Mesendoderm (in vitro differentiated cells): ENCODE results near the gene BRD9.

Experiments
- DNase-seq: peaks from one replicate; pipeline ENCODE4 v3.0.0; 2013
- H2AK5ac ChIP-seq: 2 replicates; pipeline ENCODE4 v1.6.1; 2013; ENCODE audit warnings: low read length, inconsistent platforms
- H2BK120ac ChIP-seq: 2 replicates; pipeline ENCODE4 v1.6.1; 2013; ENCODE audit warnings: low read depth, mild to moderate bottlenecking, low read length, moderate library complexity, mixed read lengths
- H2BK15ac ChIP-seq: replicated peaks from 2 replicates; pipeline ENCODE4 v1.6.1; 2013; ENCODE audit warnings: low read depth, mild to moderate bottlenecking, moderate library complexity
- H2BK5ac ChIP-seq: 2 replicates; pipeline ENCODE4 v1.6.1; 2013; ENCODE audit warnings: low read length, inconsistent platforms
- H3K18ac ChIP-seq: 2 replicates; pipeline ENCODE4 v1.6.1; 2013; ENCODE audit warnings: mild to moderate bottlenecking, low read length, mixed read lengths
- H3K23ac ChIP-seq: one replicate; pipeline ENCODE4 v1.6.1; 2013; ENCODE audit warnings: low read length
- H3K27ac ChIP-seq: 2 replicates; pipeline ENCODE4 v1.5.1; 2013; ENCODE audit warnings: low read depth, mild to moderate bottlenecking, inconsistent platforms, low read length, moderate library complexity
- H3K27me3 ChIP-seq: 2 replicates; pipeline ENCODE4 v1.6.1; 2013; ENCODE audit warnings: low read length, control low read depth, mild to moderate bottlenecking, inconsistent platforms; ENCODE audit not compliant: insufficient read depth, poor library complexity
- H3K36me3 ChIP-seq: 2 replicates; pipeline ENCODE4 v1.6.1; 2013; ENCODE audit warnings: low read length, inconsistent platforms; ENCODE audit not compliant: control insufficient read depth, insufficient read depth
- H3K4ac ChIP-seq: one replicate; pipeline ENCODE4 v1.6.1; 2013; ENCODE audit warnings: low read depth, mild to moderate bottlenecking, low read length, moderate library complexity
- H3K4me1 ChIP-seq: 2 replicates; pipeline ENCODE4 v1.6.1; 2013; ENCODE audit warnings: low read depth, low read length, inconsistent platforms; ENCODE audit not compliant: control insufficient read depth
- H3K4me2 ChIP-seq: 2 replicates; pipeline ENCODE4 v1.6.1; 2013; ENCODE audit warnings: low read length
- H3K4me3 ChIP-seq: 2 replicates; pipeline ENCODE4 v1.5.1; 2013; ENCODE audit warnings: mild to moderate bottlenecking, low read length
- H3K56ac ChIP-seq: one replicate; pipeline ENCODE4 v1.6.1; 2013; ENCODE audit warnings: low read length
- H3K79me1 ChIP-seq: 2 replicates; pipeline ENCODE4 v1.6.1; 2013; ENCODE audit warnings: low read length, inconsistent platforms
- H3K79me2 ChIP-seq: 2 replicates; pipeline ENCODE4 v1.6.1; 2013; ENCODE audit warnings: mild to moderate bottlenecking, low read length; ENCODE audit not compliant: control insufficient read depth, insufficient read depth
- H3K9ac ChIP-seq: 2 replicates; pipeline ENCODE4 v1.6.1; 2013; ENCODE audit warnings: low read length, inconsistent platforms
- H4K5ac ChIP-seq: one replicate; pipeline ENCODE4 v1.6.1; 2013; ENCODE audit warnings: low read length
- H4K8ac ChIP-seq: one replicate; pipeline ENCODE4 v1.6.1; 2013; ENCODE audit warnings: low read depth, mild to moderate bottlenecking, control low read depth, low read length, moderate library complexity
- WGBS: extraction: QIAGEN DNeasy Blood & Tissue Kit; methylation state at CpG from one replicate; pipeline ENCODE4 v1.1.7; 2013; ENCODE audit warnings: low lambda C conversion rate, missing lambda C conversion rate; ENCODE audit not compliant: insufficient coverage; ENCODE audit errors: extremely low coverage; 5-methylcytosine and 5-hydroxymethylcytosine counted together

Gene BRD9

DNA sequence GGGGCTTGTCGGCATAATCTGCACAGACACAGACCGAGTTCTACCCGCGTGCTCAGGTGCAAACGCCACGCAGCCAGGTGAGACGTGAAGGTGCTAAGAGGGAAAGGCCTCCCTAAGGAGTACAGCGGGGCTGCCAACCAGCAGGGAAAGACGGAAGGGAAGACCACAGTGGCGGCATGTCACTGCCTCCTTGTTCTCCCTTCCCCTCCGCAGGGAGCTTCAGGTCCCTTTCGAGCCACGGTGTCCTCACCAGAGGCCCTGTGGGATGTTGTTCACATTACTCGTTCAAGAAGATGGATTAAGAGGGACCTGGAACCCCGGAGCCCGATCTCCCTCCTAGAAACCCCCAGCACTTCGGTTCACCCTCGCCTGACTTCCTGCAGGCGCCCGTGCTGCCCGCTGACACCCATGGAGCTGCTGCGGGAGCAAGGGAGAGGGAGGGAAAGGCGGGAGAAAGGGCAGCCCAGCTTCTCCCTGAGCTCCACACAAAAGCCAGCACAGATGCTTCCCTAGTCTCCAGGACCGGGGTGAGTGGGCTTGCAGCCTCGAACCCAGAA, 686 bp downstream of the BRD9 start:
- Histone ChIP-seq H3K18ac (peak overlapping the region; percentile 23), H3K79me2 (peaks cover 59% of the 10 kb centered on the region), H3K4me2 (peak overlapping the region; percentile 99), H3K4me3 (peak overlapping the region; percentile 95), H2BK15ac (no peak overlapping the region), H2BK120ac (no peak overlapping the region), H2AK5ac (peak overlapping the region; percentile 95), H4K5ac (no peak overlapping the region), H3K23ac (peak overlapping the region; percentile 48), H2BK5ac (peak overlapping the region; percentile 52), H3K27ac (no peak overlapping the region), H3K9ac (peak overlapping the region; percentile 99), H3K4ac (peak overlapping the region; percentile 90), H3K79me1 (peaks cover 40% of the 10 kb centered on the region), H3K56ac (peak overlapping the region; percentile 98), H3K36me3 (peaks cover 17% of the 10 kb centered on the region), H3K27me3 (no peaks in the 10 kb centered on the region), H4K8ac (no peak overlapping the region), H3K4me1 (peaks cover 4% of the 10 kb centered on the region)
- peak; percentile 7 for DNase-seq
- WGBS, result no CpG with 5 or more reads among the region's 25 CpGs

DNA sequence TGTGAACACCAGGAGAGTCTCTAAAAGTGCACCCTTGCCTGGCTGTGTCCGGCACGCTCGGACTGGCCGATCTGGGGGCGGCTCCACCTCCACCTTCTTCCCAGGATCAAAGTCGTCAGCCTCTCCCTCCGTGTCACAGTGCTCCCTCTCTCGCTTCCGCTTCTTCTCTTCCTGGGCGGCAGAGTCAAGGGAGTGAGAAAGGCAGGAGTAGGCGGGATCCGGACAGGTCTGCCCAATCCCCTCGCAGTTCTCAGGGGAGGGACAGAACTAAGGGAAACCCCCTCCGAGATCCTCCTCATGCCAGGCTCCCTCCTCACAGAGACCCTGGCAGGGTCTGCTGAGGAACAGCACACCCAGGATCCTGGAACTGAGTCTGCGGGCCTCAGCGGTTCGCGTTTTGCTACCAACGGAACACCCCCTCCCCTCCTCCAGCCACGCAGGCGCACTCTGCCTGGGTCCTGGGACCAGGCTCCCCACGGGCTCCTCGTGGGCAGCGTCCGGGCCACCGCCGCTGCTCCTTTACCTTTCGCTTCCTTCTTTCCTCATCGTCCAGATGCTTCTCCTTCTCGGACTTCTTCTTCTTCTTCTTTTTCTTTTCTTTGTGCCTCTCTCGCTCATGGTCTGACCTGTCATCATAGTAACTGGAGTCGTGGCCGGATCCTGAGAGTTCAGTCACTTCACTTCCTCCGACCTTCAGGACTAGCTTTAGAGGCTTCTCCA, 1.3 kb downstream of the BRD9 start:
- peaks cover 35% of the 10 kb centered on the region for H3K79me1 ChIP-seq
- no CpG with 5 or more reads among the region's 34 CpGs for whole genome bisulfite sequencing
- no peaks in the 10 kb centered on the region for H3K27me3 ChIP-seq
- H3K4me1 ChIP-seq, result peaks cover 4% of the 10 kb centered on the region
- peaks cover 18% of the 10 kb centered on the region for H3K36me3 ChIP-seq
- H3K79me2 ChIP-seq, result peaks cover 60% of the 10 kb centered on the region
- no peak overlapping the region for H4K5ac ChIP-seq
- DNase-seq, result peak; percentile 66
- peak overlapping the region; percentile 99 for H3K4me2 ChIP-seq
- no peak overlapping the region for H3K18ac ChIP-seq
- no peak overlapping the region for H3K4ac ChIP-seq
- H4K8ac ChIP-seq, result no peak overlapping the region
- H3K27ac ChIP-seq, result no peak overlapping the region
- peak overlapping the region; percentile 48 for H3K23ac ChIP-seq
- H2BK5ac ChIP-seq, result no peak overlapping the region
- H2BK15ac ChIP-seq, result no peak overlapping the region
- peak overlapping the region; percentile 95 for H3K4me3 ChIP-seq
- H2AK5ac ChIP-seq, result peak overlapping the region; percentile 95
- H3K56ac ChIP-seq, result peak overlapping the region; percentile 98
- no peak overlapping the region for H2BK120ac ChIP-seq
- H3K9ac ChIP-seq, result peak overlapping the region; percentile 99

DNA sequence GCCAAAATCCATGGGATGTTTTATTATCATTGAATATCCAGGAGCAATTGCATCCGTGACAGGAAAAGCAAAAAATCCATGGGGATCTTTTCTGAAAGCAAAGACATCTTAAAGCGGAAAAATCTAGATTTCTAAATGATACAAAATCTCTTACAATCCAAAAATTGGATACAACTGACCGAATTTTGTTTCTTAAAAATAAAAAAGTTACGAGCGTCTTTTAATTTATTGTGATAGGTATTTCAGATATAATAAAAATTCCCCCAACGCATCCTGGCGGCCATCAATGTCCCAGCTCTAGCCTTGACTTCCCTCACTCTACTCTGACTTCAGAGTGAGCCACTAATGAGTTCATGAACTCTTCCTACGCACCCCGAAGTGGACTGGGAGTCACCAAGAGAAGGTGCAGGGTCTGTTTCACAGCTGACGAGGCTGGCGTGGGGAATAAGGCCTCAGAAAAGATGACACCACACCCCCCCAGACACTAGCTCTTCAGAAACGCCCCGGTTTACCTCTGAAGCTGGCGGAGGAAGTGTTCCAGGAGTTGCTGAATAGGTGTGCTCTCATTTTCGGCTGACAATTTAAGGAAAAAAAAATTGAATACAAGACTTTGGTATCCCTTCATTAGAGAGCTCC, 3.4 kb downstream of the BRD9 start:
- Histone ChIP-seq H3K36me3 (peaks cover 28% of the 10 kb centered on the region), H4K5ac (no peak overlapping the region)

DNA sequence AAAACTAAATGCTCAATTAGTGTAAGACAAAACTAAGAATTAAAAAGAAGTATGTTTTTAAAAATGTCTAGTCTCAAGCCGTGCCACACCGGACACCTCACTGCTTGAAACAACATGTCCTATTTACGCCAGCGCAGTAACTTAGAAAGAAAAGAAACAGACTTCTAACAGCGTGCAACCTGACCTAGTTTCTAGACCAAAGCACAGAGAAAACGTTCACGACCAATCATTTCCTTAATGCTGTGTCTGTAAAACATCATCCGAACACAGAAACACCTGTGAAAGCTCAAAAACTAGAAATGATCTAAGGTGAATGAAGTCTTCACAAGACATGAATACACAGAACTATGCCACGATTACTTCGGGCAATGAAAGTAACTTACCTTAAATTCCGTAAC, 4.0 kb downstream of the BRD9 start:
- peaks cover 3% of the 10 kb centered on the region for H3K4me1 ChIP-seq

More for the DNA sequence above, 3.4 kb downstream of the BRD9 start:
- H3K56ac ChIP-seq, result no peak overlapping the region
- no peak overlapping the region for H2BK120ac ChIP-seq
- H3K18ac ChIP-seq, result no peak overlapping the region
- H2BK15ac ChIP-seq, result no peak overlapping the region
- H3K4me3 ChIP-seq, result no peak overlapping the region
- WGBS, result no CpG with 5 or more reads among the region's 15 CpGs
- H3K79me1 ChIP-seq, result peaks cover 42% of the 10 kb centered on the region
- H3K79me2 ChIP-seq, result peaks cover 71% of the 10 kb centered on the region
- no peak overlapping the region for H3K23ac ChIP-seq
- H3K4me1 ChIP-seq, result peaks cover 4% of the 10 kb centered on the region
- no peaks in the 10 kb centered on the region for H3K27me3 ChIP-seq
- no peak for DNase-seq
- H3K27ac ChIP-seq, result no peak overlapping the region
- no peak overlapping the region for H3K4ac ChIP-seq
- no peak overlapping the region for H4K8ac ChIP-seq
- H2AK5ac ChIP-seq, result no peak overlapping the region
- no peak overlapping the region for H2BK5ac ChIP-seq
- H3K9ac ChIP-seq, result no peak overlapping the region
- no peak overlapping the region for H3K4me2 ChIP-seq

DNA sequence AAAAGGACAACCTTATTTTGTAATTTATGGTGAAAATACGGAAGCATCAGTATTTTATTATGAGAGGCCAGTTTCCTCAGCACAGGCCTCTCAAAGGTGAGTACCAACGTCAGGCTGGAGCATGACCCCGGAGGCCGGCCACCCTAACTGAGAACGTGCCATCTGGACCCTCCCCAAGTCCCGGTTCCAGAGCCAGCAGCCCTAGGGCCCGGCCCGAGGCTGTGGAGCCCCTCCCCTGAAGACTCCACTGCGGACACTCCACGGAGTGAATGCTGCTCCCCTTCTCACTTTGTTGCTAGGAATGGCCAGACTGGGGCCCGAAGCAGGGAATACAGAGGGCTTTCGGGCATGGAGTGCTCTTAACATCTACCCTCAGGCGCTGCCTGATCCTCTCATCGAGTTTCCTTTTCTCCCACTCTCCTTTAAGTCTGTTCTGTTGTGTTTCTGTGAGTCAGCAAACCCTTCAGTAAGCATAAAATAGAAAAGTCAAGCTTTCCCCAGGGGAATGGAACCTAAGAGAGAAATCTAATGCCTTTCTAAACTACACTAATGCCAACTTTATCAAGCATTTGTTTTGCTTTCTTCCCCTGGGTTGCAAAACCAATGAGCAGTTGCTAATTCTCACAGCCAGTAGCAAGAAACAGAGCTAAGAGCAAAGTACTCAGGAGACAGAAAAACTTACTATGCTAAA, 4.5 kb downstream of the BRD9 start:
- Histone ChIP-seq H3K36me3 (peaks cover 38% of the 10 kb centered on the region), H3K4ac (no peak overlapping the region), H4K8ac (no peak overlapping the region), H2AK5ac (no peak overlapping the region), H2BK15ac (no peak overlapping the region), H2BK5ac (no peak overlapping the region), H3K18ac (no peak overlapping the region), H2BK120ac (no peak overlapping the region), H3K23ac (no peak overlapping the region), H3K27me3 (no peaks in the 10 kb centered on the region), H3K79me1 (peaks cover 40% of the 10 kb centered on the region), H3K9ac (no peak overlapping the region), H3K56ac (no peak overlapping the region), H3K4me2 (no peak overlapping the region), H4K5ac (no peak overlapping the region), H3K4me3 (no peak overlapping the region), H3K27ac (no peak overlapping the region), H3K4me1 (peaks cover 3% of the 10 kb centered on the region), H3K79me2 (peaks cover 69% of the 10 kb centered on the region)
- DNase-seq, result no peak
- WGBS, result no CpG with 5 or more reads among the region's 14 CpGs

More for the DNA sequence above, 4.0 kb downstream of the BRD9 start:
- Histone ChIP-seq H3K4me2 (no peak overlapping the region), H3K79me1 (peaks cover 40% of the 10 kb centered on the region), H3K36me3 (peaks cover 32% of the 10 kb centered on the region), H3K27me3 (no peaks in the 10 kb centered on the region), H2BK15ac (no peak overlapping the region), H2AK5ac (no peak overlapping the region), H2BK120ac (no peak overlapping the region), H3K4ac (no peak overlapping the region), H4K5ac (no peak overlapping the region), H3K23ac (no peak overlapping the region), H3K18ac (no peak overlapping the region), H3K79me2 (peaks cover 69% of the 10 kb centered on the region), H3K27ac (no peak overlapping the region), H4K8ac (no peak overlapping the region), H3K9ac (no peak overlapping the region), H2BK5ac (no peak overlapping the region), H3K4me3 (no peak overlapping the region), H3K56ac (no peak overlapping the region)
- DNase-seq, result no peak
- WGBS, result no CpG with 5 or more reads among the region's 11 CpGs
